Left ventricle myocardium inferior (tissue), 1 donor: ENCODE results near the gene NRXN3. TPM values are rescaled to one million over a fixed set of nuclear protein-coding genes. Genes with fewer than 3 reads are reported as not detected.
A peak's percentile ranks its signal among the peaks of the same experiment; 100 is the strongest.

Source experiments
- DNase-seq: peaks from one replicate; pipeline ENCODE4 v3.0.0-alpha.2; 2020
- H3K27ac ChIP-seq: fragments of 200-600 bp; replicated peaks from 2 replicates; pipeline ENCODE4 v1.8.0; 2021
- H3K27me3 ChIP-seq: fragments of 200-600 bp; 2 replicates; pipeline ENCODE4 v1.8.0; 2021; ENCODE audit warnings: low read depth
- H3K36me3 ChIP-seq: fragments of 200-600 bp; 2 replicates; pipeline ENCODE4 v1.8.0; 2021
- H3K4me1 ChIP-seq: fragments of 200-600 bp; 2 replicates; pipeline ENCODE4 v1.8.0; 2021
- H3K4me3 ChIP-seq: fragments of 200-600 bp; 2 replicates; pipeline ENCODE4 v1.8.0; 2021; ENCODE audit warnings: mild to moderate bottlenecking, moderate library complexity
- H3K9me3 ChIP-seq: fragments of 200-600 bp; replicated peaks from 2 replicates; pipeline ENCODE4 v1.8.0; 2021
- CTCF ChIP-seq: fragments of 200-600 bp; IDR thresholded peaks from 2 replicates; pipeline ENCODE4 v1.8.0; 2021; ENCODE audit warnings: antibody characterized with exemption, mild to moderate bottlenecking, borderline replicate concordance
- intact Hi-C: fragments of 100-400 bp; cut with micrococcal nuclease; formaldehyde crosslinking; loops from one replicate; pipeline ENCODE4 v1.11.0; 2022
- total RNA-seq: library from RNA; stranded (reverse); fragmentation: NEBNext Ultra II Directional; extraction: Animal tissue kit (Norgen Biotek cat#: 25700); gene quantifications from one replicate; pipeline ENCODE4 v1.2.1, GENCODE V29; 2021
- donor health status: DM: no; HTN: yes; CAD: no; lungs with severe emphysema.

The NRXN3 gene
- total RNA-seq, 1 donor from 2014 or later: 1.2 TPM

GRCh38 chr14:79281244-79282152, 1111.3 kb downstream of the NRXN3 start:
- no peak for DNase-seq
- no peak for TF ChIP-seq CTCF
- no peaks in the 10 kb centered on the region for H3K36me3 ChIP-seq
- H3K4me3 ChIP-seq: peak overlapping the region; percentile 64
- peaks cover 21% of the 10 kb centered on the region for H3K4me1 ChIP-seq
- H3K27me3 ChIP-seq: peaks cover 90% of the 10 kb centered on the region
- H3K9me3 ChIP-seq: no peaks in the 10 kb centered on the region
- intact Hi-C loops: no loop called here
- H3K27ac ChIP-seq: no peak overlapping the region

- H3K4me3 ChIP-seq: peak overlapping the region; percentile 14
- intact Hi-C loops: no loop called here
Observed at GRCh38 chr14:79284621-79285020, 1114.4 kb downstream of the NRXN3 start.

GRCh38 chr14:79285263-79285662, 1115.1 kb downstream of the NRXN3 start:
- no peak for TF ChIP-seq CTCF
- intact Hi-C loops: no loop called here
- no peaks in the 10 kb centered on the region for H3K36me3 ChIP-seq
- H3K27ac ChIP-seq: no peak overlapping the region
- no peaks in the 10 kb centered on the region for H3K4me1 ChIP-seq
- H3K27me3 ChIP-seq: peaks cover 53% of the 10 kb centered on the region
- DNase-seq: no peak
- H3K9me3 ChIP-seq: no peaks in the 10 kb centered on the region
- H3K4me3 ChIP-seq: no peak overlapping the region

More at GRCh38 chr14:79284621-79285020, 1114.4 kb downstream of the NRXN3 start:
- H3K27me3 ChIP-seq: peaks cover 59% of the 10 kb centered on the region
- H3K9me3 ChIP-seq: no peaks in the 10 kb centered on the region
- H3K36me3 ChIP-seq: no peaks in the 10 kb centered on the region
- no peak for TF ChIP-seq CTCF
- H3K27ac ChIP-seq: no peak overlapping the region
- no peak for DNase-seq
- peaks cover 5% of the 10 kb centered on the region for H3K4me1 ChIP-seq

DNA sequence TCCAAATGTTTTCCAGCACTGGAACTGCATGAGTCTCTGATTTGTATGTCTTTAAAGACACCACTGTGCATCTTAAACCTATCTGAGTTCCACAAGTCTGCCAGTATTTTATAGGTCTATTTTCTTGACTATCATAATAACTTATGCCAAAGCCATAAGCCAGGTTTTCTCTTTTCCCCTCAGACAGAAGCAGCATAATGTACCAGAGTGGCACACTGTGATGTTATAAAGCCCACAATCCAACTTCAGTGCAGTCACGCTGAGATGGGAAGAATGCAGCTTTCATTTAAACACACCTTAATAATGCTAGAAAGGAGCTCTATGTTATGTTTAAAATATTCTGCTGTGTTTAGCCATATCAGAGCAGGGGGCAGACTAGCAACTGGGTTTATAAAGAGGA, 1117.8 kb downstream of the NRXN3 start:
- H3K36me3 ChIP-seq: no peaks in the 10 kb centered on the region
- no peak for TF ChIP-seq CTCF
- H3K9me3 ChIP-seq: no peaks in the 10 kb centered on the region
- no peak for DNase-seq
- intact Hi-C loops: no loop called here
- no peak overlapping the region for H3K27ac ChIP-seq
- no peaks in the 10 kb centered on the region for H3K4me1 ChIP-seq
- H3K4me3 ChIP-seq: no peak overlapping the region
- peaks cover 26% of the 10 kb centered on the region for H3K27me3 ChIP-seq

- Histone ChIP-seq H3K27me3 (no peaks in the 10 kb centered on the region), H3K9me3 (no peaks in the 10 kb centered on the region), H3K27ac (no peak overlapping the region), H3K4me3 (no peak overlapping the region), H3K4me1 (no peaks in the 10 kb centered on the region), H3K36me3 (no peaks in the 10 kb centered on the region)
- TF ChIP-seq CTCF: no peak
- no peak for DNase-seq
- intact Hi-C loops: no loop called here
Observed at GRCh38 chr14:79293482-79294177, 1123.5 kb downstream of the NRXN3 start.
